COR-L47 (cell line): ENCODE results near the gene PARM1.

Source experiments
- DNase-seq: peaks from one replicate; lab custom pipeline; 2025; lab: John Stamatoyannopoulos, UW

Gene PARM1

GRCh38 chr4:75087416-75087815 lies 154.5 kb downstream of the PARM1 start:
- DNase-seq: no peak

- no peak for DNase-seq
Measured at GRCh38 chr4:75087865-75088264, 154.9 kb downstream of the PARM1 start.

GRCh38 chr4:75089206-75089605 lies 156.3 kb downstream of the PARM1 start:
- no peak for DNase-seq

GRCh38 chr4:75099321-75099720 lies 166.4 kb downstream of the PARM1 start:
- no peak for DNase-seq
